ENCODE data around the gene HBA1.
"Not testable (repeated sequence)": the region's sequence is repeated elsewhere in the genome, so short reads cannot be mapped to it uniquely, and the experiment has no call there.

HBA1 gene

GRCh38 chr16:193441-193840, 17.0 kb downstream of the HBA1 start:
- in situ Hi-C loops (cut with HindIII; ENCODE audit: low sequenced_read_pairs), result no loop called here

GRCh38 chr16:194516-194915, 18.0 kb downstream of the HBA1 start:
- in situ Hi-C loops (cut with HindIII; ENCODE audit: low sequenced_read_pairs), result no loop called here

GRCh38 chr16:200388-200787, 23.9 kb downstream of the HBA1 start:
- in situ Hi-C loops (cut with HindIII; ENCODE audit: low sequenced_read_pairs), result no loop called here

- in situ Hi-C loops (cut with HindIII; ENCODE audit: low sequenced_read_pairs), result no loop called here
Measured at GRCh38 chr16:203246-203645, 26.8 kb downstream of the HBA1 start.

- in situ Hi-C loops (cut with HindIII; ENCODE audit: low sequenced_read_pairs), result not testable (repeated sequence)
Measured at GRCh38 chr16:204046-204445, 27.6 kb downstream of the HBA1 start.

GRCh38 chr16:209359-209758, 32.9 kb downstream of the HBA1 start:
- in situ Hi-C loops (cut with HindIII; ENCODE audit: low sequenced_read_pairs), result not testable (repeated sequence)

- in situ Hi-C loops (cut with HindIII; ENCODE audit: low sequenced_read_pairs), result loop anchor here (5.0 kb wide), 1 partner anchor 36 kb away; no protein-coding TSS in a partner anchor
Measured at GRCh38 chr16:211631-212180, 35.2 kb downstream of the HBA1 start.

GRCh38 chr16:212999-213398, 36.5 kb downstream of the HBA1 start:
- in situ Hi-C loops (cut with HindIII; ENCODE audit: low sequenced_read_pairs), result loop anchor here (5.0 kb wide), 1 partner anchor 34 kb away; no protein-coding TSS in a partner anchor

- in situ Hi-C loops (cut with HindIII; ENCODE audit: low sequenced_read_pairs), result no loop called here
Measured at GRCh38 chr16:220021-220420, 43.5 kb downstream of the HBA1 start.
